Large intestine (tissue), 3 donors: ENCODE data around the gene AADAT. TPM values are rescaled to one million over a fixed set of nuclear protein-coding genes. Genes with fewer than 3 reads are reported as not detected.

Source experiments
- DNase-seq, 2 donors: peaks; one replicate each; pipeline versions ENCODE4 v3.0.0 to v3.0.0-alpha.2; 2013
- H3K27ac ChIP-seq: one replicate; pipeline ENCODE4 v1.5.1; 2013; ENCODE audit warnings: low read length
- H3K27me3 ChIP-seq: 2 replicates; pipeline ENCODE4 v1.6.1; 2013; ENCODE audit warnings: low read length; ENCODE audit not compliant: control insufficient read depth, insufficient read depth
- H3K36me3 ChIP-seq: 2 replicates; pipeline ENCODE4 v1.6.1; 2013; ENCODE audit warnings: low read length; ENCODE audit not compliant: control insufficient read depth, insufficient read depth
- H3K4me1 ChIP-seq: one replicate; pipeline ENCODE4 v1.6.1; 2013; ENCODE audit warnings: low read length; ENCODE audit not compliant: control insufficient read depth, insufficient read depth
- H3K4me3 ChIP-seq: one replicate; pipeline ENCODE4 v1.5.1; 2013; ENCODE audit warnings: low read length
- H3K9me3 ChIP-seq: one replicate; pipeline ENCODE4 v1.6.1; 2013; ENCODE audit warnings: mild to moderate bottlenecking, low read depth, low read length, moderate library complexity; ENCODE audit not compliant: control insufficient read depth
- WGBS: methylation state at CpG from one replicate; pipeline ENCODE4 v1.1.5; 2013; ENCODE audit warnings: low lambda C conversion rate; ENCODE audit not compliant: insufficient coverage; 5-methylcytosine and 5-hydroxymethylcytosine counted together
- polyA plus RNA-seq: library from polyadenylated mRNA; unstranded; fragments of 120-200 nt; gene quantifications from one replicate; pipeline ENCODE4 v1.2.1, GENCODE V29; 2013

Gene AADAT
- polyA plus RNA-seq, 1 donor: 35.3 TPM

DNA sequence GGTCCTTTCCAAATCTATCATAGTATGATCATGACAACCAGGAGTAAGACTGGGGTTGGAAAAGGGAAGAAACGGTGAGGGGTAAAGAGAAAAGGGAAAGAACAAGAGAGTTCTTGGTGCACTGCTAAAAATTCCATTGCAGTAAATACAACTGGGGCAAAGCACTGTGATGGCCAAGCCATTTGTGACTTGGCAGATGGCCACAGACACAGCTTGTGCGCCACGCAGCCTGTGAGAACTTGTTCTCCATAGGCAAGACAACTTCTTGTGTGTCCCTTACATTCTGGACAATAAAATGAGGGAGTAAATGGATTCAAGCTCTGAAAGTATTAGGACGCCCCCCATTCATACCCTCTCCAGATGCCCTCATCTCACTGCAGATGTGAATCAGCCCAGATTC is 74.5 kb downstream of the AADAT start:
- Histone ChIP-seq H3K4me3 (no peak overlapping the region), H3K4me1 (no peaks in the 10 kb centered on the region), H3K36me3 (no peaks in the 10 kb centered on the region), H3K27ac (no peak overlapping the region), H3K9me3 (no peaks in the 10 kb centered on the region), H3K27me3 (no peaks in the 10 kb centered on the region)
- DNase-seq: no peak
- 100% methylated on average over 1 of the region's 4 CpGs for WGBS

DNA sequence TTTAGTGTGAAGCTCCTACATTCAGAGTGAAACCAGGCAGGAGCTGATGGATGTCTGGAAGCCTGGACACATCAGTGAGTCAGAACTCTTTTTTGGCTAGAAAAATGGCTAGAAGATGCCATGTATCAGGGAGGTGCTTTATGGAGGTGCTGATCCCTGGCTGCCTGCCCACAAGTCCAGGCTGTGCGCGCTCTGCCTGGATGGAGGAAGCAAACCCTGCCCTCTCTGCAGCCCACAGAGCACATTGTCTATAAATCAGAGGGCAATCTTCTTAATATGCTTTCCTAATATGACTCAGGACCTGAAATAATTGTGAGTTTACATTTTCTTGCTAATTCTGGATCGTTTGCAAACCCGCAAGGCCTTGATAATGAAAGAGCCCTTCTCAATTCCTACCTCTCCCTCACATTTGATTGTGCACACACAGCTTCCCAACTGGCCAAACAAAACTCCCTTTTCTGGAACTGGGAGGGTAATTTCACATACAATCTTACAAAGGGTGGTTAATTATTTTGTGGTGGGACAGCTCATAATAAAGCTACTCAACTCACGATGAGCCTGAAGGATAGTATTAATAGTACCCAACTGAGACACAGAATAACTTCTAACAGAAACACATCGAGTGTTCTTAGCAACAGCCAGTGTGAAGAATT is 75.3 kb downstream of the AADAT start:
- no peaks in the 10 kb centered on the region for H3K9me3 ChIP-seq
- no peak overlapping the region for H3K27ac ChIP-seq
- no peaks in the 10 kb centered on the region for H3K36me3 ChIP-seq
- no peaks in the 10 kb centered on the region for H3K4me1 ChIP-seq
- H3K4me3 ChIP-seq: no peak overlapping the region
- no peaks in the 10 kb centered on the region for H3K27me3 ChIP-seq
- 20% methylated on average over 1 of the region's 6 CpGs for WGBS
- DNase-seq: no peak

DNA sequence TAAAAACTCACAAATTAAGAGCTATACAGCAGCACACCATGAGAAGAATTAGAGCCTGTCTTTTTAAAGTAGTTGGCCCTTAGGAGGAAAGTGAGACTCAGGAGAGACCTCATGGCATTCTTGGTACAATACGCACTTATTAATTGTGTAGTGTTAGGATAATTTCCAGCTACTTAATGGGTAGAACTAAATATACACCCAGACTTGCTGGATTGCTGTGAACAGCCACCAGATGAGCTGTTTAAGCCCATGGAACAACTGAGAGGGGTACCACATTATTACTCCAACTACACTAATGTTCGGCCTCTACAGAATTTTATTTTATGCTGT is 77.2 kb downstream of the AADAT start:
- no peaks in the 10 kb centered on the region for H3K4me1 ChIP-seq
- no peak overlapping the region for H3K27ac ChIP-seq
- H3K4me3 ChIP-seq: no peak overlapping the region
- no peak for DNase-seq
- WGBS: 100% methylated on average over 1 of the region's 2 CpGs
- H3K36me3 ChIP-seq: no peaks in the 10 kb centered on the region
- H3K27me3 ChIP-seq: no peaks in the 10 kb centered on the region
- no peaks in the 10 kb centered on the region for H3K9me3 ChIP-seq

- no peak for DNase-seq
- no peak overlapping the region for H3K27ac ChIP-seq
- no peaks in the 10 kb centered on the region for H3K4me1 ChIP-seq
- no peak overlapping the region for H3K4me3 ChIP-seq
- H3K9me3 ChIP-seq: no peaks in the 10 kb centered on the region
- H3K36me3 ChIP-seq: no peaks in the 10 kb centered on the region
- no peaks in the 10 kb centered on the region for H3K27me3 ChIP-seq
- no CpG with 5 or more reads among the region's 7 CpGs for WGBS
Measured at GRCh38 chr4:170011921-170012628, 77.7 kb downstream of the AADAT start.

Other genes with a start within 250 kb of the AADAT start
- 8.3 TPM for gene MFAP3L, start 63.6 kb downstream of the AADAT start, polyA plus RNA-seq